Measurements from ENCODE around the gene SON.
"Not testable (repeated sequence)": the region's sequence is repeated elsewhere in the genome, so short reads cannot be mapped to it uniquely, and the experiment has no call there.

Gene SON

DNA sequence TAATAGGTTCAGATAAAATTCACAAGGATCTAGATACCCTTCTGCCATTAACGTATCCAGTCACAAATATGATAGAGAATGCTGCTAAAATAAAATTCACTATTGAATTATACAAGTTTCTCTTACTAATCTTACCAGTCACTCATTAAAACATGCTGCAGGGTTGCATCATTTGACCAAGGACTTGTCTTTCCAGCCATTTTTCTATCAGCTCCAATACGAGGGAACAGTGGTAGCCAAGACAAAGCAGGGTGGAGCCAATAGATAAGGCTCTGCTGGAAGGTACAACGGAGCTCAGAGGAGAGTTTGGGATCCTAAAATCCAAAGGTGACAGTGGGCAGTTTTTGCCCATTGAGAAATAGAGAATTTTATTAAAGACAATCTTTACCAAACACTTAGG is 41.6 kb downstream of the SON start:
- no peak for DNase-seq

GRCh38 chr21:33586927-33587326 is 44.1 kb downstream of the SON start:
- no peak for DNase-seq

DNA sequence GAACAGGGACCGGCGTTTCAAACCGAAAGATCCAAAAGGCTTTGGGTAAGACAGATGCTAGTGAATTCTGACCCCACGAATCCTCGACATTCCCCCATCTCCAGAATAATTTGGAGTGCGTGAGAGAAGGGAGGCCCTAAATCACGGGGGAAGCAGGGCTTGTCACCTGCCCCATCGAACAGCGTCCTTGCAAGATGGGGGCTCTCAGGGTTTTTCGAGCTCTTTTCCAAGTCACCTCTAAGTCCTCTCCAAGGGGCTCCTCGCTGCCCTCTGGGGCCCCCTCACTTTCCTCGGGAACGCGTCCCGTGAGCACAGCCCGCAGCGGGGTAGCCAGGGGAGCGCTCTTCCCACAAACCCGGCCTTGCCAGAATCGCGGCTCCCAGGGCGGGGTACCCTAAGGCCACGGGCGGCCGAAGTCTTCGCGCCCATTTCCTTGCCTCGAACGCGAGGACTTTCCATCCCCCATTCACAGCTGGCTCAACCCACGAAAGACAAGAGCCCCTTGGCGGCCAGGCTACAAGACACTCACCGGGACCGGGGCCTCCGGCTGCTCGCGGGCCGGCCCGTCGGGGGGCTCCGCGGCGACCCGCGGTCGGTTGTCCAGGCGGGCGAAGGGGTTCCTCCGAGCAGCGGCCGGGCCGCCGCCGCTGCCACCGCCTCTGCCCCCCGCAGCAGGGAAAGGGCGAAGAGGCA is 45.1 kb downstream of the SON start:
- DNase-seq = no peak

DNA sequence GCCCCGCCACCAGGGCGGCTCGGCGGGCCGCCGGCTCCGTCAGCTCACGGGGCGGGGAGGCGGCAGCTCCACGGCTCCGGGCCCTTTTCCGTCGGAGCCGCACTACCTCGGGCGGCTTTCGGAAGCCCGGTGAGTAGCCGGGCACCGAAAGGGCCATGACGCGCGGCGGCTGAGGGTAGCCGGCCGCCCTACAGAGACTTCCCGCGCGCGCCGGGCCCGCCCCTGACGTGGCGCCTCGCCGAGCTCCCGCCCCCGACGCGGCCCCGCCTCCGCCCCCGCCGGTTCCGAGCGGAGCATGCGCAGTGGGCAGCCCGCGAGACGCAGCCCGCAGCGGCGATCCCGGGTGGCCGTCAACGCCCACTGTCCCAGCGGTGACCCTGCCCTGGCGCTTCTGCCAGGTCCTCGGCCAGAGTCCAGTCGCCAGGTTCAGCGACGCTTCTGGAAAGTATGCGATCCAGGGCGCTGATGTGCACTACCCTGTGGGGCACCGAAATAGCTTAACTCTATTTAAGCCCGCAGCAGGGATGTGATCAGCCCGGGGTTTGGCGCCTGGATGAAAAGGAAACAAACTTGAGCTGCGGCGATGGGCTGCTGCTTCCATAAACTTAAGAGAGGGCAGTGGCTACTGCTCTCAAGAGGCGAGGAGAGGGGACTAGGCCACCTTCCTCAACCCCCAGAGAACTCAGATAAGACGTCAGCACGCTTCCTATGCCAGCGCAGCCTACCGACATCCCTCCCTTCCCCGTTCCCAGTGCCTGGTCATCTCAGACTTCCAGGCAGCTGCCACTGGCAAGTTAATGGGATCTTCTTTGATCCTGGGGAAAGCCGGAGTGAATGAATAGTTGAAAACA is 45.9 kb downstream of the SON start, which contains the start of gene DONSON:
TSS of gene DONSON (minus strand) at position 200 of the 851 bp plus-strand sequence. CDS start at position 157, 43 bp downstream.
- peak; percentile 94 for DNase-seq

DNA sequence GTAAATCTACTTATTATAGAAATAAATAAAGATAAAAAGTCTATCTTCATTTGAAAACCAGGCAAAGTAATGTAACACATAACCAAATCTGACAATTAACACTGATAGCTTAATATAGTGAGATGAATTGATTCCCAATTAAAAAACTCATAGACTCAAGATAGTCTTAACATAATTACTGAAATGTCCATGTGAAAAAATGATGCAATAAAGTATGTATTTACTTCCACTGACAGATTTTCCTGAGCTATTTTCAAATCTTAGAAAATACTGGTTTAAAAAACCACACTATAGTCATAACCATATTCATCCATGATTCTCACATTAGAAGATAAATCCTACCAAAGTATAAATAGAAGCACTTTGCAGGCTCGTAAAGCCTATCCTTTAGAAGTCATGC is 55.2 kb downstream of the SON start:
- no peak for DNase-seq

DNA sequence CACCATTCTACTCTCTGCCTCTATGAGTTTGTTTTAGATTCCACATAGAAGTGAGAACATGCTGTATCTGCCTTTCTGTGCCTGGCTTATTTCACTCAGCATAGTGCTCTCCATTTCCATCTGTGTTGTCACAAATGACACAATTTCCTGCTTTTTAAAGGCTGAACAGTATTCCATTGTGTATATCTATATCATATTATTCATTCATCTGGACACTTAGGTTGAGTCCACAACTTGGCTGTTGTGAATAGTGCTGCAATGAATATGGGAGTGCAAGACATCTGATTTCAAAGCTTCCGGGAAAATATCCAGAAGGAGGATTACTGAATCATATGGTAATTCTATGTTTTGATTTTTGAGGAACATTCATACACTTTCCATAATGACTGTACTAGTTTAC is 65.7 kb downstream of the SON start:
- DNase-seq = no peak

GRCh38 chr21:33611006-33611744 is 68.3 kb downstream of the SON start:
- DNase-seq = no peak

DNA sequence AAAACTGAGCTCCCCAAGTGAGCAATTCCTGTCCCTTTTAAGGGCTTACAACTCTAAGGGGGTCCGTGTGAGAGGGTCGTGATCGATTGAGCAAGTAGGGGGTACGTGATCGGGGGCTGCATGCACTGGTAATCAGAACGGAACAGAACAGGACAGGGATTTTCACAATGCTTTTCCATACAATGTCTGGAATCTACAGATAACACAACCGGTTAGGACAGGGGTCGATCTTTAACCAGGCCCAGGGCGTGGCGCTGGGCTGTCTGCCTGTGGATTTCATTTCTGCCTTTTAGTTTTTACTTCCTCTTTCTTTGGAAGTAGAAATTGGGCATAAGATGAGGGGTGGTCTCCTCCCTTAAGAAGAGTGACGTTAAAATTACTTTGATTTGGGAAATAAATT is 74.7 kb downstream of the SON start:
- DNase-seq = not testable (repeated sequence)

DNA sequence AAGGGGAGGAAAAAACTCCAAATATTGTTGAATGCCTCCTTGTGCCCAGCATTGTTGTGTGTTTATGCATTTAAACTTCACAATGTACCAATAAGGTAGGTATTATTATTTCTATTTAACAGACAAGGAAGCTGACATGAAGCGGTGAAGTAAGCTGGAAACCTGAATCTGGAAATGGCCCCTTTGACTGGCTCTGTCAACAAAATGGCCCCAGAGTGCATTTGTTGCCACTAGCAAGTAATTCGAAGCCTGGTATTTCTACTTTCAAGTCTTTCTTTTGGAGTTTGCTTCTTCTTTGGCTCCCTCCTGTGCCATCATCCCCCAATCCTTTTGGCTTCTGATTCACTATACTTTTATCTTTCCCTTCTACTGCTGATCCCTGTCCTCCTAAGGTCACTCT is 75.6 kb downstream of the SON start:
- DNase-seq = no peak

DNA sequence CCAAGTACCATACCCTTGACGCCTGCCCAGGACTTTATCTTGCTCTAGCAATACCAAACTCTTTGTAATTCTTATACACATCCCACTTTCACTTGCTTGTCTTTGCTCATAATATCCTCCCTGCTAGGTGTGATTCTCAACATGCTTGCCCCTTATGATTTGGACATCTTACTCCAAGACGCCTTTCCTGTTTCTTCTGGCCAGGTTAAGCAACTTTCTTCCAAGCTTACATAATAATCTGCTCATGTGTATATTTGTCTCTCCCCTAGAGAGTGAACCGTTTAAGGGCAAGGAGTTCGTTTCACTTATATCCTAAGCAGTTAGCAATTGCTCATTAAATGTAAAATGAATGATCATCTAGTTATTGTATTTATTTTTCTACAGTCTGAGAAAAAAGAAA is 76.9 kb downstream of the SON start:
- DNase-seq = no peak

GRCh38 chr21:33622253-33622652 is 79.4 kb downstream of the SON start:
- no peak for DNase-seq

DNA sequence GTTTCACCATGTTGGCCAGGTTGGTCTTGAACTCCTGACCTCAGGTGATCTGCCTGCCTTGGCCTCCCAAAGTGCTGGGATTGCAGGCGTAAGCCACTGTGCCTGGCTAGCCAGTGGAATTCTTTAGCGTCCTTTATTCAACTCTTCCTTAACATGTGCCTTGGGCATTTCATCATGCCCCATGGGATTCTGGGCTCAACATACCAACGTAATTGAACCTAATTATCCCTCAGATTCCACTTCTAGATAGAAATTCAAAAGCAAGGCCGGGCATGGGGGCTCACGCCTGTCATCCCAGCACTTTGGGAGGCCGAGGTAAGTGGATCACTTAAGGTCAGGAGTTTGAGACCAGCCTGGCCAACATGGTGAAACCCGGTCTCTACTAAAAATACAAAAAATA is 83.3 kb downstream of the SON start:
- DNase-seq = peak; percentile 65

All from islet precursor cell (in vitro differentiated cells).